Measurements from ENCODE around the gene ZNF783. TPM values are rescaled to one million over a fixed set of nuclear protein-coding genes. Genes with fewer than 3 reads are reported as not detected.

ZNF783 gene
- total and polyA plus RNA-seq, 2 of the 8 experiments (the other 6 are each of a cell fraction or from before 2014, with no cell fraction given): 7.3 to 8.2 TPM

DNA sequence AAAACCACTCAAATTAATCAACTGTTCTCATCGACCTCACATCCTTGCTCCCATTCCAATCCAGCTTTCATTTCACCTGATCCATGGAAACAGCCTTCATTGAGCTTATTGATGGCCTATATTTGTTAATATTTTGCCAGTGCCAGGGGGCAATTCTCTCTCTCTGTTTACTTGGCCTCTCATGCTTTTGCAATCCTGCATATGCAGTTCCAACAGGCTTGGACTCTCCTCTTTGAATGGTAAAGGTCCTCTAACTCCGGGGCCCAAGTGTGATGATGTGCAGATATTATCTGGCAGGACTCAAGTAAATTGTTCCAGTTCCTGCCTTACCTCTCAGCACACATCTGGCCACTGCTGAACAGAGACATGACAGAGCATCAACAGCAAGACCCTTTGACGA lies 67.3 kb downstream of the ZNF783 start (continued):
- no peak for TF ChIP-seq HDAC2 (IDR thresholded peaks at IDR 0.05; ENCODE audit: borderline replicate concordance in 1 of 2, low read depth in 2 of 2, low read length in 2 of 2)
- TF ChIP-seq JUN (IDR thresholded peaks at IDR 0.05; ENCODE audit: low read depth, low read length): no peak

Measured in H1 (cell line).